DND-41 (cell line): ENCODE data around the gene UST.

Experiments used
- ATAC-seq: fragments of 200-7000 bp; cut with Tn5 transposase; 3 replicates; pipeline ENCODE4 v1.9.1; 2021; ENCODE audit warnings: low read depth; ENCODE audit not compliant: insufficient read depth
- DNase-seq: peaks from one replicate; pipeline ENCODE4 v3.0.0-alpha.2; 2020
- H2AFZ ChIP-seq: 2 replicates; pipeline ENCODE4 v1.6.0; 2012; ENCODE audit warnings: low read depth, low read length
- H3K27ac ChIP-seq: 2 replicates; pipeline ENCODE4 v1.5.1; 2012; ENCODE audit warnings: low read length, inconsistent platforms
- H3K27me3 ChIP-seq: fragments of 200-600 bp; sonication (generic); 2 replicates; pipeline ENCODE4 v1.6.0; 2012; ENCODE audit warnings: low read length, mild to moderate bottlenecking, inconsistent platforms; ENCODE audit not compliant: insufficient read depth, poor library complexity
- H3K36me3 ChIP-seq: 2 replicates; pipeline ENCODE4 v1.5.1; 2012; ENCODE audit warnings: low read length, inconsistent platforms; ENCODE audit not compliant: insufficient read depth
- H3K4me1 ChIP-seq: 2 replicates; pipeline ENCODE4 v1.5.1; 2012; ENCODE audit warnings: mild to moderate bottlenecking, low read length; ENCODE audit not compliant: insufficient read depth
- H3K4me2 ChIP-seq: 2 replicates; pipeline ENCODE4 v1.6.0; 2012; ENCODE audit warnings: mild to moderate bottlenecking, moderate library complexity, low read length, inconsistent platforms; ENCODE audit not compliant: insufficient read depth
- H3K4me3 ChIP-seq, 2 experiments: fragments of 200-600 bp in 1 of 2; shearing (Covaris generic) in 1 of 2; 2 replicates each; pipeline ENCODE4 v1.5.1; 2012 to 2016; ENCODE audit warnings: inconsistent platforms in 2 of 2, low read length in 2 of 2, mild to moderate bottlenecking in 2 of 2, low read depth in 1 of 2, moderate library complexity in 1 of 2
- H3K79me2 ChIP-seq: 2 replicates; pipeline ENCODE4 v1.6.0; 2012; ENCODE audit warnings: low read length, inconsistent platforms; ENCODE audit not compliant: insufficient read depth
- H3K9ac ChIP-seq: 2 replicates; pipeline ENCODE4 v1.6.0; 2012; ENCODE audit warnings: low read depth, mild to moderate bottlenecking, inconsistent platforms, low read length, moderate library complexity
- H3K9me3 ChIP-seq: 2 replicates; pipeline ENCODE4 v1.5.1; 2012; ENCODE audit warnings: low read length, moderate library complexity, mild to moderate bottlenecking, inconsistent platforms; ENCODE audit not compliant: insufficient read depth, severe bottlenecking
- H4K20me1 ChIP-seq: 2 replicates; pipeline ENCODE4 v1.6.0; 2012; ENCODE audit warnings: low read length; ENCODE audit not compliant: insufficient read depth
- CTCF ChIP-seq: IDR thresholded peaks from 2 replicates; pipeline ENCODE4 v1.5.1; 2012; ENCODE audit warnings: borderline replicate concordance, low read length, moderate library complexity, mild to moderate bottlenecking; ENCODE audit not compliant: poor library complexity, severe bottlenecking; ENCODE audit errors: extremely low read depth
- EZH2 ChIP-seq: IDR thresholded peaks from 3 replicates; pipeline ENCODE4 v1.6.1; 2012; ENCODE audit warnings: borderline replicate concordance, low read depth, mild to moderate bottlenecking, moderate library complexity, low read length, inconsistent platforms; ENCODE audit not compliant: severe bottlenecking

Gene UST

GRCh38 chr6:148985499-148985898 is 238.7 kb downstream of the UST start:
- no peak for ATAC-seq
- no peak for TF ChIP-seq EZH2
- Histone ChIP-seq H3K9ac (no peak overlapping the region), H3K9me3 (no peaks in the 10 kb centered on the region), H3K36me3 (no peaks in the 10 kb centered on the region), H3K4me1 (no peaks in the 10 kb centered on the region), H3K27me3 (no peaks in the 10 kb centered on the region), H3K79me2 (no peaks in the 10 kb centered on the region), H3K27ac (no peak overlapping the region), H2AFZ (no peak overlapping the region), H3K4me2 (no peak overlapping the region), H3K4me3 (no peak overlapping the region), H4K20me1 (no peaks in the 10 kb centered on the region)
- no peak for DNase-seq

GRCh38 chr6:148986608-148987007 is 239.8 kb downstream of the UST start:
- DNase-seq: no peak
- no peak for TF ChIP-seq EZH2
- TF ChIP-seq CTCF: no peak

GRCh38 chr6:148987982-148988381 is 241.2 kb downstream of the UST start:
- ATAC-seq (no peak), DNase-seq (no peak)
- H3K36me3 ChIP-seq: no peaks in the 10 kb centered on the region
- no peak for TF ChIP-seq EZH2
- TF ChIP-seq CTCF: no peak
- H3K9ac ChIP-seq: no peak overlapping the region
- no peak overlapping the region for H2AFZ ChIP-seq
- no peaks in the 10 kb centered on the region for H3K4me1 ChIP-seq
- H3K27me3 ChIP-seq: no peaks in the 10 kb centered on the region
- no peaks in the 10 kb centered on the region for H4K20me1 ChIP-seq
- H3K4me3 ChIP-seq: no peak overlapping the region
- no peaks in the 10 kb centered on the region for H3K9me3 ChIP-seq
- H3K27ac ChIP-seq: no peak overlapping the region
- no peaks in the 10 kb centered on the region for H3K79me2 ChIP-seq
- H3K4me2 ChIP-seq: no peak overlapping the region

More at GRCh38 chr6:148986608-148987007, 239.8 kb downstream of the UST start:
- Histone ChIP-seq H4K20me1 (no peaks in the 10 kb centered on the region), H3K36me3 (no peaks in the 10 kb centered on the region), H3K9ac (no peak overlapping the region), H3K27ac (no peak overlapping the region), H3K4me3 (no peak overlapping the region), H3K27me3 (no peaks in the 10 kb centered on the region), H2AFZ (no peak overlapping the region), H3K79me2 (no peaks in the 10 kb centered on the region), H3K4me1 (no peaks in the 10 kb centered on the region), H3K4me2 (no peak overlapping the region), H3K9me3 (no peaks in the 10 kb centered on the region)
- ATAC-seq: no peak

- Histone ChIP-seq H3K4me3 (no peak overlapping the region), H3K36me3 (no peaks in the 10 kb centered on the region), H4K20me1 (no peaks in the 10 kb centered on the region), H3K27ac (no peak overlapping the region), H3K79me2 (no peaks in the 10 kb centered on the region), H3K27me3 (no peaks in the 10 kb centered on the region), H2AFZ (no peak overlapping the region), H3K4me1 (no peaks in the 10 kb centered on the region), H3K4me2 (no peak overlapping the region), H3K9ac (no peak overlapping the region), H3K9me3 (peaks cover 4% of the 10 kb centered on the region)
- TF ChIP-seq EZH2 (no peak), CTCF (no peak)
- DNase-seq (no peak), ATAC-seq (peak; percentile 19; the same call in 1 of the 3 replicates)
Measured at GRCh38 chr6:148989585-148989984, 242.8 kb downstream of the UST start.
